MM.1S (cell line): Measurements from ENCODE around the gene ERLEC1.

ENCODE experiments used
- CTCF ChIP-seq: fragments of 300-600 bp; sonication (generic); IDR thresholded peaks from 2 replicates; pipeline ENCODE4 v1.5.1; 2016; ENCODE audit warnings: antibody characterized with exemption, low read length, mixed read lengths
- EZH2 ChIP-seq: fragments of 300-600 bp; sonication (generic); optimal IDR thresholded peaks from 2 replicates; pipeline ENCODE3; 2017; ENCODE audit warnings: low read depth, mild to moderate bottlenecking, antibody characterized with exemption, low read length, mixed read lengths
- EZH2phosphoT487 ChIP-seq: fragments of 300-600 bp; sonication (generic); IDR thresholded peaks from 2 replicates; pipeline ENCODE4 v1.6.1; 2018; ENCODE audit warnings: antibody characterized with exemption, low read length

- TF ChIP-seq CTCF = no peak
- TF ChIP-seq EZH2 = no peak
- no peak for TF ChIP-seq EZH2phosphoT487
Measured at GRCh38 chr2:53856272-53856671, 69.4 kb downstream of the ERLEC1 start.
